GM19468 (cell line): ENCODE results near the gene CHRND.

Experiments used
- ATAC-seq: cut with Tn5 transposase; IDR thresholded peaks from one replicate; pipeline ENCODE4 v1.9.1; 2021; ENCODE audit warnings: mild to moderate bottlenecking, moderate library complexity, moderate number of reproducible peaks; ENCODE audit not compliant: unreplicated experiment; ENCODE audit errors: extremely low read depth

CHRND gene

GRCh38 chr2:232487385-232488096 lies 38.4 kb upstream of the CHRND start, which contains the start of gene ECEL1:
ECEL1 (minus strand) TSS chr2:232487834; CDS start chr2:232486653, 1,181 bp downstream.
- no peak for ATAC-seq

- no peak for ATAC-seq
These were observed 37.8 kb upstream of the CHRND start for GRCh38 chr2:232488097-232488711.

GRCh38 chr2:232488721-232489300 lies 37.1 kb upstream of the CHRND start:
- ATAC-seq, result no peak

GRCh38 chr2:232489516-232490220 lies 36.3 kb upstream of the CHRND start:
- no peak for ATAC-seq

GRCh38 chr2:232490221-232491138 lies 35.5 kb upstream of the CHRND start:
- ATAC-seq, result no peak

GRCh38 chr2:232491139-232491780 lies 34.7 kb upstream of the CHRND start:
- ATAC-seq, result no peak

- no peak for ATAC-seq
These were observed 33.6 kb upstream of the CHRND start for GRCh38 chr2:232492236-232492848.

GRCh38 chr2:232492963-232493700 lies 32.8 kb upstream of the CHRND start:
- ATAC-seq, result no peak

GRCh38 chr2:232493701-232494474 lies 32.1 kb upstream of the CHRND start:
- no peak for ATAC-seq

- no peak for ATAC-seq
These were observed 31.4 kb upstream of the CHRND start for GRCh38 chr2:232494542-232494941.

GRCh38 chr2:232495292-232495691 lies 30.7 kb upstream of the CHRND start:
- ATAC-seq, result no peak

GRCh38 chr2:232496501-232497270 lies 29.3 kb upstream of the CHRND start:
- no peak for ATAC-seq

GRCh38 chr2:232497348-232497747 lies 28.6 kb upstream of the CHRND start:
- no peak for ATAC-seq

- no peak for ATAC-seq
These were observed 27.5 kb upstream of the CHRND start for GRCh38 chr2:232498452-232498851.

- no peak for ATAC-seq
These were observed 24.6 kb upstream of the CHRND start for GRCh38 chr2:232501331-232501771.

- ATAC-seq, result no peak
These were observed 24.1 kb upstream of the CHRND start for GRCh38 chr2:232501794-232502390.
